Measurements from ENCODE around the gene ZHX3. TPM values are rescaled to one million over a fixed set of nuclear protein-coding genes. Genes with fewer than 3 reads are reported as not detected.
"Not testable (repeated sequence)": the region's sequence is repeated elsewhere in the genome, so short reads cannot be mapped to it uniquely, and the experiment has no call there.

The ZHX3 gene
- total and polyA plus RNA-seq, 3 experiments from 2014 or later = 12.1 to 15.3 (median 12.7) TPM

DNA sequence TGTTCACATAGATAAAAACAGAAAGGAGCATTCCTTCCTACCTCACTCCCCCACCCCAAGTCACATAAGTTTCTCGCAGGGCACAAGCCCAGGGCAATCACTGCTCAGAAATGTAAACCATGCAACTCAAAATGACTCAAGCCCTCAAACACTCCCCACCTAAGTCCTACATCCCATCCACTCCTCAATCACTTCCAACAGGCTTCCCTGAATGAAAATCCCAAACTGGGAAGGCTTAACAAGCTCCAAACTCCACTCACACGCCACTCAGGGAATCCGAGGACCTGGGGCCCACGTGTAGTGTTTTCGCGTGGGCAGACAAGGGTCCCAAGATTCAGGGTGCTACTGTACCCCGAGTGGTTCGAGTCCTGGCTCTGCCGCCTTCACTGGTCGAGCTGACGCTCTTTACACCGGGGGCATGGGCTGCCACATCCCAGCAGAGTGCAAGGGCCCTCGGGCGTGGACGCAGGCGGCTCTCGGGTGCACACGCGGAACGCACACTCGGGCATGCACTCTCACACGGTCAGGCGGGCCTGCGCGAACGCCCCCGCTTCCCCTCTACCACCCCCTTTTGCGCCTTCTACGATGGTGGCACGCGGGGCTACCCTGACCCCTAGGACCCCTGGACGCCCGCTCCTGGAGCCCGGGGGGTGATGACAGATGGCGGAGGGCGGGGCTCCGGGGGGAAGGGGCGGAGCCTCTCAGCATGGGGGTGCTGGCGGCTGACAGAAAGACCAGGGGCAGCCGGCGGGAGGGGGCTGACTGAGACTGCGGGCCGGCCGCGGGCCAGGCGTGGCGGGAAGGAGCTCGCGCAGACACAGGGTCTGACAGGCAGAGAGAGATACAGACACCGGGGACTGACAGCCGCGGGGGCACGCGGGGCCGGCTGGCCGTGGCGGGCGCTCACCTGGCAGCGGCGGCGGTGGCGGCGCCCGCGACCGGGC lies 657 bp downstream of the ZHX3 start:
- peak overlapping the region; percentile 84 to 95 (median 86) for H3K4me3 Mint-ChIP-seq
- Histone ChIP-seq H3K9me3 (ENCODE audit: low read length) (no peaks in the 10 kb centered on the region), H3K36me3 (ENCODE audit: insufficient read depth, low read length) (no peaks in the 10 kb centered on the region), H3K4me3 (ENCODE audit: low read length) (peak overlapping the region; percentile 68), H3K27ac (ENCODE audit: low read depth, low read length) (peak overlapping the region; percentile 66), H3K27me3 (ENCODE audit: insufficient read depth, low read length, poor library complexity, severe bottlenecking) (no peaks in the 10 kb centered on the region), H3K4me1 (ENCODE audit: insufficient read depth, low read length) (peaks cover 10% of the 10 kb centered on the region)
- H3K4me1 Mint-ChIP-seq = peaks cover 16 to 23% (median 17%) of the 10 kb centered on the region in 3 donors
- peak overlapping the region in 7 of 8 donors; percentile 28 to 99 (median 82) for H3K27ac Mint-ChIP-seq
- no peaks in the 10 kb centered on the region for H3K9me3 Mint-ChIP-seq
- peak in 4 of 5 donors; percentile 61 to 87 (median 76) for DNase-seq
- H3K27me3 Mint-ChIP-seq = no peaks in the 10 kb centered on the region
- ChIA-PET CTCF (no interaction called here), POLR2A (interaction anchor here (1.0 kb wide), 1 partner anchor 13 kb away, joined by 3 read pairs; no protein-coding TSS in a partner anchor)
- H3K36me3 Mint-ChIP-seq = peaks cover 0 to 1% (median 0%) of the 10 kb centered on the region in 3 donors

DNA sequence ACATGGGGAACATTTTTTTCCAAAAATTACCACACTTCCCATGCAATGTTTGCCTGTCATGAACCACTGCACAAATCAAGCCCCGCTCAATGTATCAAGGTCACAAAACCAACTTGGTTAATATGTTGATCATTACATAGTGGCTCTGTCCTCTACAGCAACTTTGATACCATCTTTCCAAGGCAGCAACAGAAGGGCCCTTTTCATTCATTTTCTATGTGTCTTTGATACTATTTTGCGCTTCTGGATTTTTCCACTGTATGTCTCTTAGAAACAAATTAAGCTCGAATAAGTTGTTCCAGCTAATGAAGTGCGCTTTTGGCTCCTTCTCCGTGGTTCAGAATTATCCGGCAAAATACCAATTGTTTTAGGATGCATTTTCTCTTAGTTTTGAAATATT lies 1.5 kb downstream of the ZHX3 start:
- Mint-ChIP-seq H3K36me3 (peaks cover 0 to 1% (median 0%) of the 10 kb centered on the region in 3 donors), H3K27ac (peak overlapping the region in 5 of 8 donors; percentile 18 to 89 (median 52)), H3K4me1 (peaks cover 16 to 23% (median 17%) of the 10 kb centered on the region in 3 donors), H3K4me3 (peak overlapping the region; percentile 84 to 95 (median 86)), H3K27me3 (no peaks in the 10 kb centered on the region), H3K9me3 (no peaks in the 10 kb centered on the region)
- ChIA-PET POLR2A (no interaction called here), CTCF (no interaction called here)
- no peak overlapping the region for H3K27ac ChIP-seq (ENCODE audit: low read depth, low read length)
- no peaks in the 10 kb centered on the region for H3K27me3 ChIP-seq (ENCODE audit: insufficient read depth, low read length, poor library complexity, severe bottlenecking)
- H3K4me1 ChIP-seq (ENCODE audit: insufficient read depth, low read length) = peaks cover 10% of the 10 kb centered on the region
- DNase-seq = no peak
- H3K9me3 ChIP-seq (ENCODE audit: low read length) = no peaks in the 10 kb centered on the region
- no peaks in the 10 kb centered on the region for H3K36me3 ChIP-seq (ENCODE audit: insufficient read depth, low read length)
- no peak overlapping the region for H3K4me3 ChIP-seq (ENCODE audit: low read length)

GRCh38 chr20:41314386-41314785 lies 3.1 kb downstream of the ZHX3 start:
- Histone ChIP-seq H3K36me3 (ENCODE audit: insufficient read depth, low read length) (no peaks in the 10 kb centered on the region), H3K9me3 (ENCODE audit: low read length) (no peaks in the 10 kb centered on the region), H3K4me1 (ENCODE audit: insufficient read depth, low read length) (peaks cover 10% of the 10 kb centered on the region), H3K4me3 (ENCODE audit: low read length) (no peak overlapping the region), H3K27me3 (ENCODE audit: insufficient read depth, low read length, poor library complexity, severe bottlenecking) (no peaks in the 10 kb centered on the region), H3K27ac (ENCODE audit: low read depth, low read length) (no peak overlapping the region)
- H3K4me1 Mint-ChIP-seq = peaks cover 14 to 23% (median 17%) of the 10 kb centered on the region in 3 donors
- no peaks in the 10 kb centered on the region for H3K27me3 Mint-ChIP-seq
- H3K9me3 Mint-ChIP-seq = no peaks in the 10 kb centered on the region
- CTCF ChIA-PET = interaction anchor here (1.9 kb wide), 1 partner anchor 25 kb away, joined by 5 read pairs; the partner anchor contains the start of gene LPIN3
- H3K4me3 Mint-ChIP-seq = peak overlapping the region in 1 of 7 donors; percentile 86
- no peak for DNase-seq
- POLR2A ChIA-PET = no interaction called here
- peaks cover 0 to 3% (median 1%) of the 10 kb centered on the region in 3 donors for H3K36me3 Mint-ChIP-seq
- peak overlapping the region in 1 of 8 donors; percentile 16 for H3K27ac Mint-ChIP-seq

DNA sequence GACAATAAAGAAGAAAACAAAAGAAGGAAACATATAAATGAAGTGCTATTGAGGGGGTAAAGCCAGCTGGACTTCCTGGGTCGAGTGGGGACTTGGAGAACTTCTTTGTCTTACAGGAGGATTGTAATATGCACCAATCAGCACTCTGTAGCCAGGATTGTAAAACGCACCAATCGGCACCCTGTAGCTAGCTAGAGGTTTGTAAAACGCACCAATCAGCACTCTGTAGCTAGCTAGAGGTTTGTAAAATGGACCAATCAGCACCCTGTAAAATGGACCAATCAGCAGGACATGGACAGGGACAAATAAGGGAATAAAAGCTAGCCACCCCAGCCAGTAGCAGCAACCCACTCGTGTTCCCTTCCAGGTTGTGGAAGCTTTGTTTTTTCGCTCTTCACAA lies 5.5 kb downstream of the ZHX3 start:
- H3K27ac ChIP-seq (ENCODE audit: low read depth, low read length); H3K36me3 ChIP-seq (ENCODE audit: insufficient read depth, low read length); H3K27me3 ChIP-seq (ENCODE audit: insufficient read depth, low read length, poor library complexity, severe bottlenecking); H3K4me1 ChIP-seq (ENCODE audit: insufficient read depth, low read length); H3K27me3 Mint-ChIP-seq; H3K4me3 ChIP-seq (ENCODE audit: low read length); H3K36me3 Mint-ChIP-seq; H3K9me3 Mint-ChIP-seq; H3K9me3 ChIP-seq (ENCODE audit: low read length); POLR2A ChIA-PET; DNase-seq; H3K4me3 Mint-ChIP-seq: not testable (repeated sequence)
- CTCF ChIA-PET = interaction anchor here (1.2 to 2.5 kb wide), 2 partner anchors 27 to 139 kb away, joined by 3 to 6 read pairs; no protein-coding TSS in a partner anchor
- Mint-ChIP-seq H3K27ac (peak overlapping the region in 1 of 8 donors; percentile 36), H3K4me1 (peaks cover 10 to 12% (median 12%) of the 10 kb centered on the region in 3 donors)

- no peaks in the 10 kb centered on the region for H3K36me3 ChIP-seq (ENCODE audit: insufficient read depth, low read length)
- no peak overlapping the region for H3K4me3 ChIP-seq (ENCODE audit: low read length)
- Mint-ChIP-seq H3K4me1 (no peaks in the 10 kb centered on the region), H3K27ac (no peak overlapping the region), H3K9me3 (no peaks in the 10 kb centered on the region), H3K4me3 (no peak overlapping the region), H3K36me3 (peaks cover 0 to 3% (median 0%) of the 10 kb centered on the region in 3 donors), H3K27me3 (no peaks in the 10 kb centered on the region)
- POLR2A ChIA-PET = no interaction called here
- CTCF ChIA-PET = no interaction called here
- no peak overlapping the region for H3K27ac ChIP-seq (ENCODE audit: low read depth, low read length)
- no peaks in the 10 kb centered on the region for H3K4me1 ChIP-seq (ENCODE audit: insufficient read depth, low read length)
- no peaks in the 10 kb centered on the region for H3K27me3 ChIP-seq (ENCODE audit: insufficient read depth, low read length, poor library complexity, severe bottlenecking)
- no peaks in the 10 kb centered on the region for H3K9me3 ChIP-seq (ENCODE audit: low read length)
- DNase-seq = no peak
Measured at GRCh38 chr20:41309817-41310216, 7.7 kb downstream of the ZHX3 start.

DNA sequence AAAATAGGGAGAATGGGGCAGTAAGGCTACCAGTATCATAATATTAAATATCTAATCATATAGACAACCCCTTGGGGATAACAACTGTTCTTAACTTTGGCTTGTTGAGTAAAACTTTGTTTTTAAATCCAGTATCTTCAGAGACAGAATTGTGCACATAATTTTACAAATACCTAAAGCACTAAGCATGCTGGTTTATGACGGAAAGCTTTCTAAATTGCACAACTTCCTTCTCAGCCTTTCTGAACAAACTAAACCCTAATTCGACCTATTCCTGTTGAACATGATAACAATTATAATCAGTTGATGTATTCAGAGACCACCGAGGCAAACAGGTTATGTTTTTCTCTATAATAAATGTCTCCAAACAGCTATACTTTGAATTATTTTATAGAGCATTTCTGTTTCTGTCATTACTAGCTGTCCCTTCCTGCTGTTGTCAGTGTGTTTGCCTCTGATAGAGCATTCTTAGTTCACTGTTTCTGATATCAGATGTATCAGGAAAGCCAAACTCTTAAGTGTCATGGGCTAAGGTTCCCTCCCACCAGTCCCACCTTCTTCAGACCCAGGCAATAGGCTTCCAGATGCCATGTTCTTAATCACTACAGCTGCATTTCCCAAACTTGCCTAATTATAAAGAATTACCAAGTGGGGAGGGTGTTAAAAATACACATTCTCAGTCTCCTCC lies 8.7 kb downstream of the ZHX3 start:
- CTCF ChIA-PET = no interaction called here
- no peaks in the 10 kb centered on the region for H3K36me3 ChIP-seq (ENCODE audit: insufficient read depth, low read length)

DNA sequence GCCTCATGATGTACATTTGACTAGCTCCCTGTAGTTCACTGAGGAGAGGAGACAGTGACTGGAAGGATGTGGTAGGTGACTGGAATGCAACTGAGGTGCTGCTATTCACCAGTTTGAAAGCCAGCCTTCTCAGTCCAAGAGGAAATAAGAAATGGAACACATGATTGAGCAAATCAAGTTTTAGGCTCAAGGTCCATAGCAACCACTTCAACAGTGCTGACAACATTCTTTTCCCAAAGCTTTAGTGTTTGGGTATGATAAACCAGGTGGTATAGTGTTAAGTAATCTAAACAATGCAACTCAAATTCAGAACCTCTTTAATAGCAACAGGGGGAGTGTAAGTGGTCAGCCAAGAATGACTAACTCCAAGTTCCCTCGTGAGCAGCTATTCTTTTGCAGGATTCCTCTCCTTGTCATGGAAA lies 9.2 kb downstream of the ZHX3 start:
- no peak for DNase-seq
- H3K36me3 ChIP-seq (ENCODE audit: insufficient read depth, low read length) = no peaks in the 10 kb centered on the region
- ChIA-PET POLR2A (interaction anchor here (0.6 kb wide), 1 partner anchor 125 kb away, joined by 3 read pairs; no protein-coding TSS in a partner anchor), CTCF (no interaction called here)
- Mint-ChIP-seq H3K4me1 (no peaks in the 10 kb centered on the region), H3K9me3 (no peaks in the 10 kb centered on the region), H3K27ac (no peak overlapping the region), H3K36me3 (peaks cover 0 to 3% (median 0%) of the 10 kb centered on the region in 3 donors), H3K27me3 (no peaks in the 10 kb centered on the region), H3K4me3 (no peak overlapping the region)
- no peaks in the 10 kb centered on the region for H3K4me1 ChIP-seq (ENCODE audit: insufficient read depth, low read length)
- H3K27me3 ChIP-seq (ENCODE audit: insufficient read depth, low read length, poor library complexity, severe bottlenecking) = no peaks in the 10 kb centered on the region
- H3K4me3 ChIP-seq (ENCODE audit: low read length) = no peak overlapping the region
- no peaks in the 10 kb centered on the region for H3K9me3 ChIP-seq (ENCODE audit: low read length)
- no peak overlapping the region for H3K27ac ChIP-seq (ENCODE audit: low read depth, low read length)

More for the DNA sequence above, 8.7 kb downstream of the ZHX3 start:
- Mint-ChIP-seq H3K27ac (no peak overlapping the region), H3K36me3 (peaks cover 0 to 3% (median 0%) of the 10 kb centered on the region in 3 donors), H3K4me3 (no peak overlapping the region), H3K9me3 (no peaks in the 10 kb centered on the region), H3K4me1 (no peaks in the 10 kb centered on the region), H3K27me3 (no peaks in the 10 kb centered on the region)
- no peaks in the 10 kb centered on the region for H3K9me3 ChIP-seq (ENCODE audit: low read length)
- H3K4me1 ChIP-seq (ENCODE audit: insufficient read depth, low read length) = no peaks in the 10 kb centered on the region
- POLR2A ChIA-PET = interaction anchor here (0.6 kb wide), 1 partner anchor 125 kb away, joined by 3 read pairs; no protein-coding TSS in a partner anchor
- no peak for DNase-seq
- no peak overlapping the region for H3K27ac ChIP-seq (ENCODE audit: low read depth, low read length)
- H3K4me3 ChIP-seq (ENCODE audit: low read length) = no peak overlapping the region
- no peaks in the 10 kb centered on the region for H3K27me3 ChIP-seq (ENCODE audit: insufficient read depth, low read length, poor library complexity, severe bottlenecking)

DNA sequence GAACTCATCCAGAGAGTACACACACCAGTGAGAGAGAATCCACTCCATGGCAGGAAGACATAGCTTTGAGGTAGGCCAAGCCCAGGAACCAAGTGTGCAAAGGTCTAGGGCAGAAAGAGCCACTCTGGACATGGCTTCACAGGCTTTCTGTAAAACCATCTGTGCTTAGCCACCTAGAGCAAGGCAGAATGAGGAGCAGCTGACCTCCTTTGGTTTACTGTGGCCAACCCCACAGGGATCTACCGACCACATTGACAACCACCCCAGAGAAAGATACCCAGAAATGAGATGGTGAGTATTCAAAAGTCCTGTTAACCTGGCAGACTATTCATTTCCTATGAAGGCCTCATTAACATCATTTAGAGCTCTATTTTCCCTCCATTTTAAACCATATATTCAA lies 10.5 kb downstream of the ZHX3 start:
- ChIA-PET CTCF (no interaction called here), POLR2A (no interaction called here)
- H3K4me3 ChIP-seq (ENCODE audit: low read length) = no peak overlapping the region
- Mint-ChIP-seq H3K4me3 (no peak overlapping the region), H3K27ac (peak overlapping the region in 1 of 8 donors; percentile 7), H3K4me1 (no peaks in the 10 kb centered on the region), H3K27me3 (no peaks in the 10 kb centered on the region), H3K9me3 (no peaks in the 10 kb centered on the region), H3K36me3 (peaks cover 0 to 3% (median 0%) of the 10 kb centered on the region in 3 donors)
- no peaks in the 10 kb centered on the region for H3K4me1 ChIP-seq (ENCODE audit: insufficient read depth, low read length)
- no peak overlapping the region for H3K27ac ChIP-seq (ENCODE audit: low read depth, low read length)
- H3K9me3 ChIP-seq (ENCODE audit: low read length) = no peaks in the 10 kb centered on the region
- DNase-seq = no peak
- no peaks in the 10 kb centered on the region for H3K36me3 ChIP-seq (ENCODE audit: insufficient read depth, low read length)
- no peaks in the 10 kb centered on the region for H3K27me3 ChIP-seq (ENCODE audit: insufficient read depth, low read length, poor library complexity, severe bottlenecking)

All from CD8-positive, alpha-beta memory T cell (primary cell).